Measurements from ENCODE around the gene S100A6.

The S100A6 gene

DNA sequence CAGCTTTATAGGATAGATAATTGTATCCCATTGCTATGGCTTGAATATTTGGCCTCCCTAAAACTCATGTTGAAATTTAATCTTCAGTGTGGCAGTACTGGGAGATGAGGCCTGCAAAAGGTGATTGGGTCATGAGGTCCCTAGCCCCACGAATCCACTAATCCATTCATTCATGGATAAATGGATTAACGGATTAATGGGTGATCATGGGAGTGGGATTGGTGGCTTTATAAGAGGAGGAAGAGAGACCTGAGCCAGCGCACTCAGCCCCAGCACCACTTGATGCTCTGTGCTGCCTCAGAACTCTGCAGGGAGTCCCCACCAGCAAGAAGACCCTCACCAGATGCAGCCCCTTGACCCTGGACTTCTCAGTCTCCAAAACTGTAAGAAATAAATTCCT lies 32.0 kb downstream of the S100A6 start:
- DNase-seq (ENCODE audit: low spot score), result no peak

- no peak for DNase-seq (ENCODE audit: low spot score)
These were observed 37.0 kb downstream of the S100A6 start for GRCh38 chr1:153498746-153499145.

DNA sequence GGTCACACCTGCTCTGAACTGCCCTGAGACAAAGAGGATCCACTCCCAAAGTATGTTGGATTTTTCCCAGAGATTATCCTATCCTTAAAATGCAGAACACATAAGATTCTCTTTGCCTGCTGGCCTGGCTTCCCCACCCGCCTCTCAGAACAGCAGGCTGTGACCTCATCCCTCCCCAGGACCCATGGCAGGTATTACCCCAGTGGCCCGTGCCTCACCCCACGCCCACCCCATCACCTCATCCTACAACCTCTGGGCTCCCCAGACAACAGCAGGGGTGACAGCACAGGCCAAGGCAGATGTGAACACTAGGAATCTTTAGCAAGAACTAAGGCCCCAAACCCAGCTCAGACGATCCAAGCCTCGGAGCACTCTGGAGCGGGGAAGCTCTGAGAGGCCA lies 40.3 kb downstream of the S100A6 start:
- DNase-seq (ENCODE audit: low spot score), result no peak

DNA sequence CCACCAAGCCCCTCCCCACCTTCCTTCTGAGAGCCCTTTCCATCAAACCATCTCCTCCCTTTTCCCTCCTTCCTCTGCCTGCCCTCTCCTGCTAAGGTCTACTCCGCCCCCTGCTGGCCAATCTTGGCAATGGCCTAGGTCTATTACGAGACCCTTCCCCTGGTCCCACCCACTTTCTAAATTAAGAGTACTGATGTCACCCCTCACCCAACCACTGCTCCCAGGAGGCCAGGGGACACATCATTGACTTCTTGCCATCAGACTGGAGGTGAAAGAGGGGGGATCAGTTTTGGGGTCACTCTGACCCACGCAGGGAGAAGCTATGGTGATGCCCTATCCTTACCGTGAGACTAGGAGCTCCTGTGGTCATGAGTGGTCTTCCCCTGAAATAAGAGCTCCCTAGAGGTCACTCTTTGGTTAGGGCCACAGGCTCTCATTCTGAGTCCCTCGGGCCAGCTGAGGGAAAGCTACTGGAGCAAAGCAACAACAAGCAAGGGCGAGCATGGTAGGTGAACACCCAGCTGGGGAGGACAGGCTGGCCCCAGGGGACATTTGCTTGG lies 40.7 kb downstream of the S100A6 start:
- no peak for DNase-seq (ENCODE audit: low spot score)

DNA sequence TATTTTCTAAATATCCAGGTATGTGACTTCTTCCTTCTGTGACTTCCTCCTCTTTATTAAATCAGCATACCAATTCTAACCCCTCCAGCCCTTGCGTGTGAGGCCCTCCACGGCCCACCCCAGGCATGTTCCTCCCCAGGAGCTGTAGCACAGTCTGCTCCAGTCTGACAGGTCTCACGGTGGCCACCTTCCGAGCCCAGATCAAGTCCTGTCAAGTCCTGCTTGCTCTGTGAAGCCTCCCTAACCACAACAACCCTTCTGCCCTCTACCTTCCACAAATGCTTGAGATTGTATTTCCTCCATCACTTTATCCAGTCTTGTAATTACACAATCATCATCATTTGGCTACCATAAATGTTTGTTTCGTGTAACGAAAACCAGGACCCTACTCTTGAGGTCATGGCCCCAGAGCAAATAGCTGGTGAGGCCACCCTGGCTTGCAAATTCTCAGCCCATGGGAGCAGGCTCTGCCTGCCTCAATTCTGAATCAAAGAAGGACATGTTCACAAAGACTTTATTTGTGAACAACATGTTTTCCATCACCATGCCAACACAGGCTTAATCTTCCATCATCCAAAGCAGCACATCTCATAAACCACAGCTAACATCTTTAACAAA lies 42.3 kb downstream of the S100A6 start:
- no peak for DNase-seq (ENCODE audit: low spot score)

GRCh38 chr1:153490272-153491051 lies 45.3 kb downstream of the S100A6 start:
- DNase-seq (ENCODE audit: low spot score), result peak; percentile 20

DNA sequence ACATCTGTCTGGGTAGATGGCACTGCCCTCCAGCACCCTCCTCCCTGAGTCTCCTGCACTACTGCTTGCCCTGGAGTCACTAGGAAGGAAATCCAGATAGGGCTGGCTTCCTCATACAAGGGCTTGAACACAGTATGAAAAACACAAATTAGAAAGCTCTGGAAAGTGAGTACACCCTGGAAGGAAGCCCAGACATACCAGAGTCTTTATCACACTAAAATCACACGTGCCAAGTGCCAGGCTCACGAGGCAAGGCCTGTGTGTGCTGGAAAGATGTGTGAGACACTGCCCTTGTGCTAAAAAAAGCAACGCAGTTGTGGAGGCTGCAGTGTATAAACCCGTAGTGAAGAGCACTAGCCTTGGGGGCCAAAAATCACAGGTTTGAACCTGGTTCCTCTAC lies 47.1 kb downstream of the S100A6 start:
- no peak for DNase-seq (ENCODE audit: low spot score)

- DNase-seq (ENCODE audit: low spot score), result no peak
These were observed 48.1 kb downstream of the S100A6 start for GRCh38 chr1:153487707-153488106.

GRCh38 chr1:153485863-153486262 lies 49.9 kb downstream of the S100A6 start:
- DNase-seq (ENCODE audit: low spot score), result no peak

All from globus pallidus (tissue), 1 donor.